ENCODE results near the gene MMP24. TPM values are rescaled to one million over a fixed set of nuclear protein-coding genes. Genes with fewer than 3 reads are reported as not detected.

MMP24 gene
- total and polyA plus RNA-seq, 2 of the 13 experiments (the other 11 are each of a cell fraction or from before 2014, with no cell fraction given), result 0.29 to 0.35 TPM

DNA sequence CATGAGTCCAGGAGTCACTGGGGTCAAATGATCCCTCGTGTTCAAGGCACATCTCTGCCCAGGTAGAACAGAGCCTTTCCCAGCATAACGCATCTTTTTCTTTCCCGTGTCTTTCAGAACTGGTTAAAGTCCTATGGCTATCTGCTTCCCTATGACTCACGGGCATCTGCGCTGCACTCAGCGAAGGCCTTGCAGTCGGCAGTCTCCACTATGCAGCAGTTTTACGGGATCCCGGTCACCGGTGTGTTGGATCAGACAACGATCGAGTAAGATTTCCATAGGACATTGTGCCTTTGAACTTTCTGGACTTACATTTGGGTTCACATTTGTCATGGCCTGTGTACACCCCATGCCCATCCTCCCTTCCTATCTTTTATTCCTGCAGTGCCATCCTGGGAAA is 20.2 kb downstream of the MMP24 start:
- 51% methylated on average over 12 of the region's 12 CpGs for WGBS (ENCODE audit: low lambda C conversion rate)
- H3K9ac ChIP-seq (ENCODE audit: insufficient read depth, low read depth, low read length), result no peak overlapping the region
- H3K27ac ChIP-seq (ENCODE audit: extremely low read length, insufficient read depth, low read length), result no peak overlapping the region
- DNase-seq (ENCODE audit: low spot score) (no peak), ATAC-seq (peak; percentile 25; the same call in 1 of the 3 replicates), FAIRE-seq (peak; percentile 44)
- ChIA-PET POLR2A (no interaction called here), CTCF (ENCODE audit: low intra/inter-chr PET ratio, low total read pairs) (no interaction called here)
- H4K20me1 ChIP-seq (ENCODE audit: insufficient read depth, low read length), result no peaks in the 10 kb centered on the region
- no peak overlapping the region for H3K4me3 ChIP-seq (replicated peaks in 1 of 3; ENCODE audit: insufficient read depth in 1 of 3, low read depth in 2 of 3, low read length in 3 of 3)
- no peak for TF ChIP-seq MEF2D (CRISPR knock-in tag; IDR thresholded peaks at IDR 0.05)
- TF ChIP-seq ZBTB38 (CRISPR knock-in tag; IDR thresholded peaks at IDR 0.05), result 0 out of 2 replicates have a peak, but pooled peaks have one; percentile 23
- TF ChIP-seq ZNF564 (CRISPR knock-in tag; IDR thresholded peaks at IDR 0.05), result no peak
- no peak for TF ChIP-seq ZBTB21 (CRISPR knock-in tag; IDR thresholded peaks at IDR 0.05)
- H3K79me2 ChIP-seq (ENCODE audit: insufficient read depth, low read length), result no peaks in the 10 kb centered on the region
- no peaks in the 10 kb centered on the region for H3K9me3 ChIP-seq (ENCODE audit: low read length)
- no peaks in the 10 kb centered on the region for H3K27me3 ChIP-seq (ENCODE audit: control insufficient read depth in 1 of 2, insufficient read depth in 2 of 2, low read length in 2 of 2)
- BruUV-seq (replicated peaks), result no TSS peak
- H3K4me1 ChIP-seq (ENCODE audit: insufficient read depth, low read length), result peaks cover 7% of the 10 kb centered on the region
- no peaks in the 10 kb centered on the region for H3K36me3 ChIP-seq (replicated peaks in 1 of 2; ENCODE audit: control insufficient read depth in 1 of 2, insufficient read depth in 2 of 2, low read length in 2 of 2)
- H2AFZ ChIP-seq (ENCODE audit: low read length), result no peak overlapping the region
- in situ Hi-C loops (cut with HindIII; ENCODE audit: extremely low pct_ligation_motif_present, low pct_unique_long_range_greater_than_20kb), result no loop called here
- H3K4me2 ChIP-seq (ENCODE audit: low read depth, low read length), result no peak overlapping the region
- intact Hi-C loops (cut with micrococcal nuclease; ENCODE audit: unreplicated experiment), result no loop called here

DNA sequence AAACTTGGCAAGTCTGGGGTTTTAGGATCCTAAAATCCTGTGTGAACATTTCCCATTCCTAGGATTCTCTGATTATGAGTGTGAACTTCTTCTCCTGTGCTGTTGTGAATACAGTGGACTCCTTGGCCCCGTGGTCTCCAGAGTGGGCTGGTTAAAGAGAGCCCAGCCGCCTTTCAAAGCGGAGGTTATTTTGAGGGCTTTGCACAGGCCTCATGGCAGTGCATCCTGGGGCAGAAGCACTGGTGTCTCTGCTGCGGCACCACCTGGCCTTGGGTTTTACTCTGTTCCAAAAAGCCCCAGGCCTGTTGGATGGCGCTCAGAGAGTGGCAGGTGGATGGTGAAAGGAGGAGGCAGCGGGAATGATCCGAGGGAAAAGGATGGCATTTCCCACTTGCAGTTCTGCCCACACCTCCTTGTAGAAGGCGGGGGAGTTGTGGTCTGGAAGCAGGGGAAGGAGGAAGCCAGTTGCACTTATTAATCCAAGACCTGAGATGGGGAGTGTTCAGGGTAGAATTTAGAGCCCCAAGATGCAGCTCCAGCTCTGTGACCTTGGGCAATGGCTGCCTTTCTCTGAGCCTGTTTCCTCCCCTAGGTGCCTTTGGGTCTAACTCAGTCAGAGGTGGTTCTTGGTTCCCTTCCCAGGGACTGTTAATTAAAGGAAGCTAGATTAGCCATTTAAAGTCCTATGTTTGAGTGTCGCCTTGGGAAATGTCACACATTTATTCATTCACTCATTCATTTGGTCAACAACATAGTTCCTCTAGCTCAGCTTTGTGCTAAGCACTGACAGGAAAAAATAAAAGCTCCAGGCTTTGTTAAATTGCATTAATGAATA is 22.4 kb downstream of the MMP24 start:
- ATAC-seq, result peak; percentile 41
- Histone ChIP-seq H3K4me2 (ENCODE audit: low read depth, low read length) (no peak overlapping the region), H3K9me3 (ENCODE audit: low read length) (no peaks in the 10 kb centered on the region), H3K27me3 (ENCODE audit: control insufficient read depth in 1 of 2, insufficient read depth in 2 of 2, low read length in 2 of 2) (no peaks in the 10 kb centered on the region), H3K4me1 (ENCODE audit: insufficient read depth, low read length) (peaks cover 7% of the 10 kb centered on the region), H4K20me1 (ENCODE audit: insufficient read depth, low read length) (no peaks in the 10 kb centered on the region), H3K4me3 (replicated peaks in 1 of 3; ENCODE audit: insufficient read depth in 1 of 3, low read depth in 2 of 3, low read length in 3 of 3) (no peak overlapping the region), H3K9ac (ENCODE audit: insufficient read depth, low read depth, low read length) (no peak overlapping the region), H2AFZ (ENCODE audit: low read length) (no peak overlapping the region), H3K27ac (ENCODE audit: extremely low read length, insufficient read depth, low read length) (no peak overlapping the region), H3K36me3 (replicated peaks in 1 of 2; ENCODE audit: control insufficient read depth in 1 of 2, insufficient read depth in 2 of 2, low read length in 2 of 2) (no peaks in the 10 kb centered on the region), H3K79me2 (ENCODE audit: insufficient read depth, low read length) (no peaks in the 10 kb centered on the region)
- TF ChIP-seq ZFAT (CRISPR knock-in tag; conservative IDR thresholded peaks at IDR 0.05) (no peak), DNMT1 (CRISPR knock-in tag; IDR thresholded peaks at IDR 0.05) (no peak), ZNF768 (CRISPR knock-in tag; IDR thresholded peaks at IDR 0.05) (0 out of 2 replicates have a peak, but pooled peaks have one; percentile 11), HNRNPLL (IDR thresholded peaks at IDR 0.05; ENCODE audit: low read depth, low read length, poor library complexity, severe bottlenecking) (no peak), RFX3 (CRISPR knock-in tag; IDR thresholded peaks at IDR 0.05) (no peak)
- TF ChIP-seq, protein P1, sequence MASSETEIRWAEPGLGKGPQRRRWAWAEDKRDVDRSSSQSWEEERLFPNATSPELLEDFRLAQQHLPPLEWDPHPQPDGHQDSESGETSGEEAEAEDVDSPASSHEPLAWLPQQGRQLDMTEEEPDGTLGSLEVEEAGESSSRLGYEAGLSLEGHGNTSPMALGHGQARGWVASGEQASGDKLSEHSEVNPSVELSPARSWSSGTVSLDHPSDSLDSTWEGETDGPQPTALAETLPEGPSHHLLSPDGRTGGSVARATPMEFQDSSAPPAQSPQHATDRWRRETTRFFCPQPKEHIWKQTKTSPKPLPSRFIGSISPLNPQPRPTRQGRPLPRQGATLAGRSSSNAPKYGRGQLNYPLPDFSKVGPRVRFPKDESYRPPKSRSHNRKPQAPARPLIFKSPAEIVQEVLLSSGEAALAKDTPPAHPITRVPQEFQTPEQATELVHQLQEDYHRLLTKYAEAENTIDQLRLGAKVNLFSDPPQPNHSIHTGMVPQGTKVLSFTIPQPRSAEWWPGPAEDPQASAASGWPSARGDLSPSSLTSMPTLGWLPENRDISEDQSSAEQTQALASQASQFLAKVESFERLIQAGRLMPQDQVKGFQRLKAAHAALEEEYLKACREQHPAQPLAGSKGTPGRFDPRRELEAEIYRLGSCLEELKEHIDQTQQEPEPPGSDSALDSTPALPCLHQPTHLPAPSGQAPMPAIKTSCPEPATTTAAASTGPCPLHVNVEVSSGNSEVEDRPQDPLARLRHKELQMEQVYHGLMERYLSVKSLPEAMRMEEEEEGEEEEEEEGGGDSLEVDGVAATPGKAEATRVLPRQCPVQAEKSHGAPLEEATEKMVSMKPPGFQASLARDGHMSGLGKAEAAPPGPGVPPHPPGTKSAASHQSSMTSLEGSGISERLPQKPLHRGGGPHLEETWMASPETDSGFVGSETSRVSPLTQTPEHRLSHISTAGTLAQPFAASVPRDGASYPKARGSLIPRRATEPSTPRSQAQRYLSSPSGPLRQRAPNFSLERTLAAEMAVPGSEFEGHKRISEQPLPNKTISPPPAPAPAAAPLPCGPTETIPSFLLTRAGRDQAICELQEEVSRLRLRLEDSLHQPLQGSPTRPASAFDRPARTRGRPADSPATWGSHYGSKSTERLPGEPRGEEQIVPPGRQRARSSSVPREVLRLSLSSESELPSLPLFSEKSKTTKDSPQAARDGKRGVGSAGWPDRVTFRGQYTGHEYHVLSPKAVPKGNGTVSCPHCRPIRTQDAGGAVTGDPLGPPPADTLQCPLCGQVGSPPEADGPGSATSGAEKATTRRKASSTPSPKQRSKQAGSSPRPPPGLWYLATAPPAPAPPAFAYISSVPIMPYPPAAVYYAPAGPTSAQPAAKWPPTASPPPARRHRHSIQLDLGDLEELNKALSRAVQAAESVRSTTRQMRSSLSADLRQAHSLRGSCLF (CRISPR knock-in tag; IDR thresholded peaks at IDR 0.05; ENCODE audit: borderline replicate concordance), result no peak
- DNase-seq (ENCODE audit: low spot score), result no peak
- intact Hi-C loops (cut with micrococcal nuclease; ENCODE audit: unreplicated experiment) (no loop called here), in situ Hi-C loops (cut with HindIII; ENCODE audit: extremely low pct_ligation_motif_present, low pct_unique_long_range_greater_than_20kb) (no loop called here)
- peak; percentile 28 for FAIRE-seq
- POLR2A ChIA-PET, result no interaction called here
- BruUV-seq (replicated peaks), result no TSS peak
- CTCF ChIA-PET (ENCODE audit: low intra/inter-chr PET ratio, low total read pairs), result no interaction called here
- WGBS (ENCODE audit: low lambda C conversion rate), result 56% methylated on average over 9 of the region's 9 CpGs

Data from HepG2 (cell line).